Vagina (tissue), 2 donors: ENCODE measurements around the gene CD93.

Source experiments
- CTCF ChIP-seq, 3 experiments: fragments of 450-650 bp in 2 of 3; fragments of 200-600 bp in 1 of 3; sonication (generic) in 1 of 3; IDR thresholded peaks; one replicate each; pipeline ENCODE4 v1.5.1; 2017 to 2019; ENCODE audit warnings: antibody characterized with exemption in 3 of 3, mild to moderate bottlenecking in 2 of 3, moderate library complexity in 2 of 3
- POLR2A ChIP-seq, 2 donors: fragments of 450-650 bp; IDR thresholded peaks; one replicate each; pipeline ENCODE4 v1.6.1; 2017; ENCODE audit warnings: antibody characterized with exemption in 2 of 2, mild to moderate bottlenecking in 2 of 2, moderate library complexity in 2 of 2
- POLR2AphosphoS5 ChIP-seq, 2 donors: sonication (generic); formaldehyde crosslinking; IDR thresholded peaks; one replicate each; pipeline ENCODE4 v1.9.0; 2017; ENCODE audit warnings: antibody characterized with exemption in 2 of 2, mild to moderate bottlenecking in 2 of 2, low read depth in 1 of 2; ENCODE audit not compliant: insufficient read depth in 1 of 2

GRCh38 chr20:23047738-23048214 lies 38.3 kb downstream of the CD93 start:
- TF ChIP-seq POLR2AphosphoS5 (IDR thresholded peaks at IDR 0.05; ENCODE audit: insufficient read depth in 1 of 2, low read depth in 1 of 2) (peak in 1 of 2 donors; percentile 17), POLR2A (IDR thresholded peaks at IDR 0.05) (no peak), CTCF (IDR thresholded peaks at IDR 0.05) (no peak)
